HG03575 (cell line): ENCODE measurements around the gene CEP43.

Source experiments
- ATAC-seq: cut with Tn5 transposase; IDR thresholded peaks from one replicate; pipeline ENCODE4 v1.9.1; 2021; ENCODE audit not compliant: unreplicated experiment, insufficient number of reproducible peaks, low FRiP score; ENCODE audit errors: extremely low read depth

Gene CEP43

DNA sequence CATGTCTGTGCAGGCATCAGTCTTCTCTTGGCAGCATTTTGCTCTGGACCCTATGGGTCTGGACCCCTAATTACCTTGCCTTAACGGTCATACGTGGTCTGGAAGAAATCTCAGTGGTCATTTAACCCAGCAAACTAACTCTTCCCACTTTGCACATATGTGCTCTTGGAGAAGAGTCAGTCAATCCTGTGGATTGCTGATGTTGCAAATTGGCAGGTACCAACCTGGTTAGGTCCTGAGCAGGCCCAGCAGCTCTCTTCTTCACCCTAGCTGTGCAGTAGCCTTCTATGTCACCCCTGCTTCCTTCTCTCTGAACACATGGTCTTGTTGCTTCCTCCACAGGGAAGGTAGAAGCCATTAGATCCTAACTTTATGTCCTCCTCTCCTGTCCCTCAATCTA lies 1.6 kb downstream of the CEP43 start:
- no peak for ATAC-seq

DNA sequence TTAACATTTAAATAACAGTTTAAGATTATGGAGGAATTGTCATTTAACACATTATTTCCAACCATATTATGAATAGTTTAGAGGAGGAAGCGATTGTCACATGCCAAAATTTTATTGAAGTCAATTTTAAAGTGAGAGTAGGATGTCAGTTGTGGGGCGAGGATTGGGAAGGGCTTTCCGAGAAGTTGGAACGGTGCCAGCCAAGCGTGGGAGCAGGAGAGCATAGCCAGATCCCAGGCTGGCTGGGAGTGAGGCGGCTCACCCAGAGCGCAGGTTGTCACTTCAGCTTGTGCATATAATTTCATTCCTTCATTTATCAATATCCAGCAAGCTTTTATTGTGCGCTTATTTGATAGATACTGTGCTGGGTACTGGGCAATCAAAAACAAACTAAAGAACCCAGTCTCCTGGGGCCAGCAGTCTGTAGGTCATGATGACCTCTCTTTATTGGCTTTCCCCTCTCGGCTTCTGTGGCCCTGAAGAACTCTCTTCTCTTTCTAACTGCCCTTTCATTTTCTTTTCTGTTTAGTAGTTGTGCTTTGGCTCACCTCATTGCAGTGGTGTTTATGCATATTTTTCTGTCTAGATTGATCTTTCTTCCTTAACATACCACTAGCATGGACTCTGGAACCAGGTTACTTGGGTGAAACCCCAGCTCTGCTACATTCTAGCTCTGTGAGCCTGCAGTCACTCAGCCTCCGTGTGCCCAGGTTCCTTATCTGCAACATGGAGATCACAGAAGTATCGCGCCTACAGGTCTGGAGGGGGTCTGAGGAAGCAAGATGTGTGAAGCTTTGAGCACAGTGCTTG lies 6.4 kb downstream of the CEP43 start:
- no peak for ATAC-seq

DNA sequence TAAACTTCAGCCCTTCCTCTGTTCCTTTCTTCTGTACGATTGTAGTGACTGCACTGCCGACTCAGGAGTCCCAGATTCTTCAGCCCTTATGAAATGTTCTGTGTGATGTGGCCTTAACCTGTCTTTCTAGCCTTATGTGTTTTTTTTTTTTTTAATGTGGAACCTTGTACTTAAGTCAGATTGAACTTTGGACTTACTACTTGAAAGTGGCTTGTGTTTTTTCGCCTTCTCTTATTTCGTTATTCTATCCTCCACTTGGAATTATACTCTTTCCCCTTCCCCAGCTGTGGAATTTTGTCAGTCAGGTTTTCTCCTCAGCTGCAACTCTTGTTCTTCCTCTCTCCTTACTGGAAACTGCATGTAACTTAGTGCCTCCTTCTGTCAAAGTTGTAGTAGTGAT lies 8.8 kb downstream of the CEP43 start:
- ATAC-seq, result no peak

DNA sequence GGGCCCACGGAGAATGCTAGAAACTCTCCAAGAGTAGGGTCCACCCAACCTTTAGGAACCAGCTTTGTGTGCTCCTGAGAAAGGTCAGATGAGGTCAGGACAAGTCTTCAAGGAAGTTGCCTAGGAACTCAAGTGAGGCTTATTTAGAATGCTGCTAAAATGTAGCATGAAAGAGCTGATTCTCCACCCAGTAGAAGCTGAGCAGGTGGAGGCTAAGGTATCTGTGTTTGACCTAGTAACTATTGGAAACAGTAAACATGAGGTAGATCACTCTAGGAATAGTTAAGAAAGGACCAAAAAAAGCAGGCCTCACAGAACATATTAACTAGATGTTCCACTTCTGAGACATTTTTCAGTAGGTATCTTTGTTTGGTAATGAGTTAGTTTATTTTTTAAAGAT lies 13.9 kb downstream of the CEP43 start:
- ATAC-seq, result no peak

DNA sequence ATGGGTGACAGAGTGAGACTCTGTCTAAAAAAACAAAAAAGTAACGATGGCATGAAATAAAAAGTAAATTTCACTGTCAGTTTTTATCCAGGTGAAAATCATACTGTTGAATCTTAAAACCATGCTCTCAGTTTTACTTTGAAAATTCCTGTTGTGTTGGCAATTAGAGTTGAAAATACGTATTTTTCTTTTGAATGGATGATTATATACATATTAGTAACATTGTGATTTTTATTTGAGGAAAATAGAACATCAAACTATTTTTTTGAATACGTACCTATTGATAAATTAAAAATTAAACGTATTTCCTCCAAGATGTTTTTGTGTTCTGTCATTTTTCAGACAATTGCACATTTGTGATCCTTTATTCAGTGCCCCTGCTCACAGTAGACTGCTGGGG lies 14.7 kb downstream of the CEP43 start:
- ATAC-seq, result no peak

DNA sequence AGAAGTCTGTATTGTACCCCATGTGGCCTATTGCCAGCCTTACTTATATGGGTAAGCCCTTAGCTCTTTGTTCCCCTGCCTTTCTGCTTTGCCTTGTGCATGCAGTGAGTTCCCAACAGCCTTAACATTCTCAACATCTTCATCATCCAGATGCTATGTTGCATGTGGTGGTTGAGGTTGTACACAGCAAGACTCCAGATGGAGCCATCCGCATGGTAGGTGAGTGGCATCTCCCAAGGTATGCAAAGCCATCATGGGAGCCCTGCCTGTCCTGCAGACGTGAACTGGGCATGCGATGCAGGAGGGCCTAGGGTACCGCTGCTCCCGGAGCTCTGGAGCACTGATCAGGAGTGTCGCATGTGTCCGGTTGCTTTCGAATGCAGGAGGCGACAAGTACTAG lies 16.1 kb downstream of the CEP43 start:
- no peak for ATAC-seq

DNA sequence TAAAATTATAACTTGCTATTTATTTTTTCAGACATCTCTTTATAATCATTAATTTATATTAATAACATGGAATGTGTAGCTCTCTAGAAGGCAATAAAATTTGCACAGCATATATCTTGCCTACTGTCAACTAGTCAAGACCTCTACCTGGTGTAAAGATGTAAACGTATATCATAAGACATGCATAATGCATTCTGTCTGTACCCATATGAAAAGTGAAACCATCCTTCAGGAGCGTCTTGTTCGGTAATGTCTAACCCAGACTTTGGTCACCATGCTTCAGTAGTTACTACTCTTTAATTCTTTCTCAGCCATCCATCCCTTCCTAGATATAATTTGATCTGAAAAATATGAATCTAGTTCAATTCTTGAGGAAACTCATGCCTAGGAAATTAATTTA lies 21.0 kb downstream of the CEP43 start:
- no peak for ATAC-seq

DNA sequence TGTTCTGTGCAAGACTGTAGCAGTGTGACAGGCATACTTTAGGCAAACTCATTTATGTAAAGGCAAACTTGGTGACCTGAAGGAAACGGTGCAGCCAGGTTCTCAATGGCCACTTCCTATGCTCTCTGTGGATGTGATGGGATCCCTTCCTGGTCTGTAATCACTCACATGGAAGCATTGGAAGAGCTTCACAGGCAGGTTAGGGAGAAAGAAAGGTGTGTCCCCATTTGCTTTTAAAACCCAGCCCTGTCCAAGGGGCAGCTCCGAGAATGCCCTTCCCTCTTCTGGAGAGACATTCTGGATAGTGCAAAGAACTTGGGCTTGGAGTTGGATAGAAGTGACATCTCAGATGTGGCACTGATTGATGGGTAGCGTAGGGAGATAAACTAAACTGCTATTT lies 28.1 kb downstream of the CEP43 start:
- ATAC-seq, result no peak

DNA sequence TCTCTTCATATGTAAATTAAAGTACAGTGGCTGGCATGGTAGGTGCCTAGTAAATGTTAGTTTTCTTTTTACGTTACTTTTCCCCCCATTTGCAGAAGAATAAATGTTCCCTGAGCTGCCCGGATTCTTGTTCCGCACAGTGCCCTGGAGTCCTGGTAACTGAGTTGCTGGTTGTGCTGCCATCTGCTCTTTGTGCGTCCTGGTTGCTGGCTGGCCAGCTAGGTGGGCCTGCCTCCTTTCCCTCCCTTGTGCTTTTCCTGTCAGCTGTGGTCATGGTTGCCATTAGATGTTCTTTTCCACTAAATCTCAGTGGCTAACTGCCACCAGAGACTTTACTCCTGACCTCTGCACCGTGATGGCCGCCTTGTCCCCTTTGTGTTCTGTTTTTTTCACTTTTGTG lies 28.6 kb downstream of the CEP43 start:
- no peak for ATAC-seq

DNA sequence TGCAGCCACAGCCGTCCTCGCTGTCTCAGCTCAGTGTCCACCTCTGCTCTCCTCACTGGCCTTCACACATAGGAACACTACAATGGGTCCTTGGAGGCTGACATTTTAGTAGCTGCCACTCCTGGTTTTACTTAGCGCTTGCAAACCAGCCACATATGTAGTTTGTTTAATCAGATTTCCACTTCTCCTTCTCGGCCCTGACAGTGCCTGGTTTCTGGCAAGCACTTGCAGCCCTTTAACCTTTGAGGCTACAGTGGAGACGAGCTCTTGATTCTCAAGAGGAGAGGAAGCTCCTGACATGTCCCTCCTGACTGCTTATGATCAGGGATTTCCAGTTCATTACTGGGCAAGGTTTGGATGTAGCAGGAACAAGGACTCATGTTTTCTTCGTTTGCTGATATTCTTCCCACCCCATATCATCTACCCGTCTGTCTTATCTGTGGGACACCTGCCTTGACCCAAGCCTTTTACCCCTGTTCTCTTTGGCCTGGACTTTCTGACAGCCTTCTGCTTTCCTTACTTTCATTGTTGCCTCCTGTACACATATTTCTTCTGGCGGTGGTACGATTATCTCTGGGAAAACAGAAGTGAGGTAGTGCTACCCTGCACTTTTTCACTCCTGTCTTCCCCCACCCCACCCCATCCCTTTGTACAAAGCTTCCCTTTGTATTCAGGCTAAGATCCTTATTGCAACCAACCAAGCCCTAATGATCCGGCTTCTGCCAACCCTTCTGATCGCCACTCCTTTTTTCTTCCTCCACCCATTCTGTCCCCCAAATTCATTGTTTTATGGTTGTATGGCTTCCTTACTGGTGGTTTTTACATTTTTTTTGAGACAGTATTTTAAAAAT lies 31.2 kb downstream of the CEP43 start:
- no peak for ATAC-seq

DNA sequence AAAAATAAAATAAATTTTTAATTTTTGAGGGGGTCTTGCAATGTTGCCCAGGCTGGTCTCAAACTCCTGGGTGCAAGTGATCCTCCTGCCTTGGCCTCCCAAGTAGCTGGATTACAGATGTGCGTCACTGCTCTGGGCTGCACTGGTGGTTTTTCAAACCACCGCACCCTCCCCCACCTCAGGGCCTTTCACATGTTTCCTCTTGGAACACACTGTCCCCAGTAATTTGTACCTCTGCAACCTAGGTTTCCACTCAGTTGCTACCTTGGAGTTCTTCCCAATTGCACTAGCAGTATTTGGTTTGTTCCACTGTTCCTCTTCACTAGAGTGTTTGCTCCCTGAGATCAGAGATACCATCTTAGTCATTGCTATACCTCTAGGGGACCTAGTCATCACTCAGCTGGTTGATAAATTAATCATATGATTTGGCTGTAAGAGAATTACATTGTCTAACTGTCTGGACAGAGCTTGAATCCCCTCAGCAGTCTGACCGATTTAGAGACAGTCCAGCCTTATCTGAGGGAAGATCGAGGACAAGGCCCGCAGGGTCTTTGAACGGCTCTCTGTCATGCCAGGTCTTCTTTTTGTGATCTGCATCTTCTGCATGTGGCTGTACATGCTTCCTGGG lies 32.0 kb downstream of the CEP43 start:
- ATAC-seq, result no peak

DNA sequence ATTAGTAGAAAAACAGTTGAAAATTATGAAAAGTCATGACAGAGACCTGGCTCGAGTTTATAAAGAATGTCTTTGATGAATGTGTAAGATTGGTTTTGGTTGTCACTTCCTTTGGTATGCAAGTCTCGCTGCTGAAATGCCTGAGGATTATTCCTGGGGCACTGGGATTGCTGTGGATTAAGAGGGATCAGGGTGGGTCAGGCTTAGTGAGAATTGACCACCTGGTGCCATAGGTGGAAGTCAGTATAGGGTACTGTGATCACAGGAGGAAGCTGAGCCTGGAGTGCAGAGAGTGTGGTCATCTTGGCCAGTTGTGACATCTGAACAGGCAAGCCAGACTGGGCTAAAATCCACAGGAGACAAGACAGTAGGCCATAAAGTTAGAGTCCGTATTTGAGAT lies 34.9 kb downstream of the CEP43 start:
- no peak for ATAC-seq

DNA sequence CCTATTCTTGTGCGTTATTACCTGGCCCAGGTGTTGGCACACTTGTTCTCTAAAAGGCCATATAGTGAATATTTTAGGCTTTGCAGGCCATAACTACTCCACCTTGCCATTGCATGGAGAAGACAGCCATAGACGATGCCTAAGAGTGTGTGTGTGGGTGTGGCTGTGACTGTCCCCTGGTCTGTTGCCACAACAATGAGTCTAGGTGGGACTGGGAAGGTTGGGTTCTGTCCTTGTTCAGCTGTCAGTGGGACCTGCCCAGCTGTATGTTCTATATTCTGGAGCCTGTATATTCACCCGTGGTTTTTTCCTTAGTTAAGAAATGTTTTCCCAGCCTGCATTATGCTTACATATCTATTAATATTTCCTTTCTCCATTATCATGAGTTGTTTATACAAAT lies 38.6 kb downstream of the CEP43 start:
- no peak for ATAC-seq

DNA sequence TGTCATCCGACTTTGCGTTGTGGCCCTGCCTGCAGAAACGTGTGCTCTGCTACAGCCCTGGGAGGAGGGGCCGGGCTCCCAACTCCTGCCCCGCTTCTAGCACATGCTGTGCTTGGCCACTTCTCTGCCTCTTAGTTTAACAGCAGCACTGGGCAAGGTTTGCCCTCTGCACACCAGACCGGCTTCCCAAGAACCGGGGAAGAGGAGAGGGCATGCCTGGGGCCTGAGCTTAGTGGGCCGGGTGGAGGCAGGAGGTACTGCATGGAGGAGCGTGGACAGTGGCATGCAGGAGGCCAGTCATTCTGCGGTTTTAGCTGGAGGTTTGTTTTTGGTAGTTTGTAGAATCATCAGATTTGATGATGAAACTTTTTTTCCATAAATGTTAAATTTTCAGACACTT lies 45.5 kb downstream of the CEP43 start:
- no peak for ATAC-seq

DNA sequence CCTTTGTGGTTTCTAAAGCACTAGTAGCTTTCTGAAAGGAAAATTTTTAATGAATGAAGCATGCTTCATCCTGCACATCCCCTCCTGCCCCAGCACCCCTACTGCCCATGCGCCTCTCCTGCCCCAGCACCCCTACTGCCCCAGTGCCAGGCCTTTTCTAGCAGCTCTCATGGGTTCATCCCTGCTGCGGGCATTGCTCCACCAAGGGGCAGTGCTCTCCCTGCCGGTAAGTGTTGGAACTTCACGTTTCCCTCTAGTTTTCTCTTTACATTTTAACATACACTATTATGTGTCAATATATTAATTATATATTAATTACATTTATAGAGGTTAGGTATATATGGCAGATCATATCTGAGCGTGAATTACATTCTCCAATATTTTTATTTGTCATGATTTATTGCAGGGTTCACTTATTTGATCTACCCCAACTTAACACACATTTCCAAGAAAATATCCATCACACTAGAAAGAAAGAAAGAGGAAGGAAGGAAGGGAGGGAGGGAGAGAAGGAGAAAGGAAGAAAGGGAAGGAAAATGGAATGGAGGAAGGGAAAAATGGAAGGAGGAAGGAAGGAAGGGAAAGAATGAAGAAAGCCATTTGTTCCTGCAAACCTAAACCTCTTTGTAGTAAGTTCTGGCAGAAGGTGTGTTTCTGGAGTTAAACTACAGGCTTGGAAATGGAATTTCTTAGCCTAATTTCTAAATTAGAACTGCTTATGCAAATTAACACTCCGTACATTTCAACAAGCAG lies 46.8 kb downstream of the CEP43 start:
- ATAC-seq, result no peak

DNA sequence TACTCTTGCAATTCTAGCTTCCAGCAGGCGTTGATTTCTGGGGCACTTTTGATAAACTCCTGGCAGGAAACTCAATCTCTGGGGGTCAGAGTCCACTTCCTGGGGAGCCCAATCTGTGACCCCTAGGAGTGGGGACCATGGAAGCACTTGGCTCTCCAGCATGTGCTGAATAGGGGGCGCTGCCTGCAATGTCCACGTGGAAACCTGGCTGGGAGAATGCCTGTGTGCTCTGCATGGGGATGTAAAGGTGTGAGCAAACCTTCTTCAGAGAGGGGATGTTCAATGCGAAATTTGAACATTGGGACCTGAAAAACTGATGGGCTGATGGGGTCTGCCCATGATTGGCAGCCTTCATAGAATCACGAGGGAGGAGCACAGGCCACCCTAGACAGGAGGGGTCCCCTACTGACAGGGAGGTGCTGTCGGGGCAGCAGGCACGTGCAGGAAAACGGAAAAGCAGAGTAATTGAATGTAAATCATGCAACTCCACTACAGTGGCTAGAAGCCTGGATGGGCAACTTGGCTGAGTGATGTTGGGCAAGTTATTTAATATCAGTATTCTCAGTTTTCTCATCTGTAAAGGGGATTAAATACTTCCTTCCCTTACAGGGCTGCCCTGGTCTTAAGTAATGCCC lies 47.8 kb downstream of the CEP43 start:
- no peak for ATAC-seq

DNA sequence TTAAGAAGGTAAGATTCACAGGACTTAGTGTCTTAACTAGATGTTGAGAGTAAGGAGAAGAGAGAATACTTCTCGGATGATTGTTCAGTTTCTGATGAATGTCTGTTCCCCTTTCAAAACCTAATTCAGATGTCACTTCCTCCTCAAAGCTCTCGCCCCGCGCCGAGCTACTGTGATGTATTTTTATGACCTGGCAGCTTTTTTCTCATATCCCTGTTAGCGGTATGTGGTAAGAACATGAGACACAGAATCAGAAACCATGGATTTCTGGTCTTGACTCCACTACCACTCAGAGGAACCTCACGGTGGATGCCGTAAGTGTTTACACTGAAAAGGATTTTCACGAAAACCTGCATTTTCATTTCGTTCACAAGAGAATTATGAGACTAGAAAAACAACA lies 48.4 kb downstream of the CEP43 start:
- no peak for ATAC-seq
